Smooth muscle cell (in vitro differentiated cells): ENCODE results near the gene CDC16. TPM values are rescaled to one million over a fixed set of nuclear protein-coding genes. Genes with fewer than 3 reads are reported as not detected.
"Not testable (repeated sequence)": the region's sequence is repeated elsewhere in the genome, so short reads cannot be mapped to it uniquely, and the experiment has no call there.

Source experiments
- DNase-seq: peaks from one replicate; lab custom pipeline; 2025; ENCODE audit not compliant: unreplicated experiment; lab: John Stamatoyannopoulos, UW
- H2AFZ ChIP-seq: fragments of 200-600 bp; sonication (generic); 2 replicates; pipeline ENCODE4 v1.6.0; 2016; ENCODE audit warnings: antibody characterized with exemption, low read depth, mild to moderate bottlenecking
- H3F3A ChIP-seq: fragments of 200-600 bp; sonication (generic); 2 replicates; pipeline ENCODE4 v1.6.0; 2017; ENCODE audit warnings: antibody characterized with exemption, low read depth
- H3K27ac ChIP-seq: fragments of 200-600 bp; sonication (generic); 2 replicates; pipeline ENCODE4 v1.5.1; 2016; ENCODE audit warnings: low read depth, mild to moderate bottlenecking
- H3K27me3 ChIP-seq: fragments of 200-600 bp; sonication (generic); 2 replicates; pipeline ENCODE4 v1.6.1; 2016; ENCODE audit warnings: low read depth, mild to moderate bottlenecking
- H3K36me3 ChIP-seq: fragments of 200-600 bp; sonication (generic); 2 replicates; pipeline ENCODE4 v1.5.1; 2016; ENCODE audit warnings: low read depth
- H3K4me1 ChIP-seq: fragments of 200-600 bp; sonication (generic); 2 replicates; pipeline ENCODE4 v1.5.1; 2016; ENCODE audit warnings: low read depth
- H3K4me2 ChIP-seq: fragments of 200-600 bp; sonication (generic); 2 replicates; pipeline ENCODE4 v1.6.0; 2016; ENCODE audit warnings: mild to moderate bottlenecking
- H3K4me3 ChIP-seq: fragments of 200-600 bp; sonication (generic); 2 replicates; pipeline ENCODE4 v1.5.1; 2016; ENCODE audit warnings: mild to moderate bottlenecking
- H3K79me2 ChIP-seq: fragments of 200-600 bp; sonication (generic); 2 replicates; pipeline ENCODE4 v1.6.0; 2016; ENCODE audit warnings: low read depth, mild to moderate bottlenecking
- H3K9ac ChIP-seq: fragments of 200-600 bp; sonication (generic); 2 replicates; pipeline ENCODE4 v1.6.0; 2016; ENCODE audit warnings: low read depth
- H3K9me3 ChIP-seq: fragments of 200-600 bp; sonication (generic); replicated peaks from 2 replicates; pipeline ENCODE4 v1.5.1; 2016; ENCODE audit warnings: low read depth
- H4K20me1 ChIP-seq: fragments of 200-600 bp; sonication (generic); 2 replicates; pipeline ENCODE4 v1.6.0; 2016; ENCODE audit warnings: low read depth
- CTCF ChIP-seq: fragments of 200-600 bp; sonication (generic); IDR thresholded peaks from 2 replicates; pipeline ENCODE4 v1.5.1; 2017; ENCODE audit warnings: borderline replicate concordance, mild to moderate bottlenecking, antibody characterized with exemption; ENCODE audit not compliant: insufficient read depth, poor library complexity, severe bottlenecking
- WGBS: methylation state at CpG from one replicate; pipeline ENCODE4 v1.1.7; 2016; ENCODE audit warnings: low lambda C conversion rate; 5-methylcytosine and 5-hydroxymethylcytosine counted together
- polyA plus RNA-seq: library from polyadenylated mRNA; unstranded; fragments of >200 nt; fragmentation: Nextera tagmentation; extraction: Ambion mirVana; gene quantifications from 2 replicates; pipeline ENCODE4 v1.2.1, GENCODE V29; 2016
- total RNA-seq: library from RNA; depleted of rRNA; stranded (reverse); fragments of >200 nt; gene quantifications from 2 replicates; pipeline ENCODE4 v1.2.3, GENCODE V29; 2014

CDC16 gene
- total and polyA plus RNA-seq, 2 experiments from 2014 or later, result 31.5 to 43.8 TPM

- Histone ChIP-seq H3K79me2 (no peaks in the 10 kb centered on the region), H3K9me3 (no peaks in the 10 kb centered on the region), H3K27ac (no peak overlapping the region), H3K4me3 (no peak overlapping the region), H3K4me2 (no peak overlapping the region), H3K9ac (no peak overlapping the region), H3K36me3 (no peaks in the 10 kb centered on the region), H2AFZ (no peak overlapping the region), H3F3A (no peaks in the 10 kb centered on the region), H4K20me1 (no peaks in the 10 kb centered on the region), H3K27me3 (no peaks in the 10 kb centered on the region), H3K4me1 (no peaks in the 10 kb centered on the region)
- no peak for DNase-seq
- TF ChIP-seq CTCF, result no peak
- WGBS, result 86% methylated on average over 5 of the region's 5 CpGs
These were observed 38.1 kb upstream of the CDC16 start for GRCh38 chr13:114196629-114197028.

- no peak overlapping the region for H3K4me2 ChIP-seq
- H3K9ac ChIP-seq, result no peak overlapping the region
- no peak for TF ChIP-seq CTCF
- no peaks in the 10 kb centered on the region for H3K27me3 ChIP-seq
- no peak overlapping the region for H3K27ac ChIP-seq
- WGBS, result 97% methylated on average over 19 of the region's 47 CpGs
- no peaks in the 10 kb centered on the region for H3K4me1 ChIP-seq
- no peaks in the 10 kb centered on the region for H3F3A ChIP-seq
- no peak for DNase-seq
- no peak overlapping the region for H3K4me3 ChIP-seq
- H3K9me3 ChIP-seq, result no peaks in the 10 kb centered on the region
- H4K20me1 ChIP-seq, result no peaks in the 10 kb centered on the region
- no peak overlapping the region for H2AFZ ChIP-seq
- H3K79me2 ChIP-seq, result no peaks in the 10 kb centered on the region
- no peaks in the 10 kb centered on the region for H3K36me3 ChIP-seq
These were observed 36.1 kb upstream of the CDC16 start for GRCh38 chr13:114198556-114198955.

GRCh38 chr13:114199526-114199925 is 35.2 kb upstream of the CDC16 start:
- not testable (repeated sequence) for H3K9ac ChIP-seq, DNase-seq, H3K9me3 ChIP-seq, H3K4me3 ChIP-seq, H3K36me3 ChIP-seq, H3K4me1 ChIP-seq, H3F3A ChIP-seq, H3K79me2 ChIP-seq, H3K27me3 ChIP-seq, H2AFZ ChIP-seq, H4K20me1 ChIP-seq, H3K27ac ChIP-seq, H3K4me2 ChIP-seq
- WGBS, result 98% methylated on average over 23 of the region's 75 CpGs

- TF ChIP-seq CTCF, result no peak
- H3K9ac ChIP-seq, result no peak overlapping the region
- H3K79me2 ChIP-seq, result no peaks in the 10 kb centered on the region
- H3K4me2 ChIP-seq, result no peak overlapping the region
- no peaks in the 10 kb centered on the region for H4K20me1 ChIP-seq
- H3K27ac ChIP-seq, result no peak overlapping the region
- H3K4me3 ChIP-seq, result no peak overlapping the region
- no peaks in the 10 kb centered on the region for H3K27me3 ChIP-seq
- no peak for DNase-seq
- no peaks in the 10 kb centered on the region for H3F3A ChIP-seq
- H2AFZ ChIP-seq, result no peak overlapping the region
- H3K36me3 ChIP-seq, result no peaks in the 10 kb centered on the region
- WGBS, result 98% methylated on average over 35 of the region's 42 CpGs
- H3K4me1 ChIP-seq, result no peaks in the 10 kb centered on the region
- no peaks in the 10 kb centered on the region for H3K9me3 ChIP-seq
These were observed 34.7 kb upstream of the CDC16 start for GRCh38 chr13:114199954-114200353.
